GM12878 (cell line): ENCODE results near the gene USP5. TPM values are rescaled to one million over a fixed set of nuclear protein-coding genes. Genes with fewer than 3 reads are reported as not detected.

Experiments
- ATAC-seq: fragments of 200-7000 bp; cut with Tn5 transposase; 3 replicates; pipeline ENCODE4 v1.9.1; 2020; ENCODE audit warnings: mild to moderate bottlenecking, moderate library complexity
- BruUV-seq: library from RNA; stranded (reverse); fragments of 400-500 nt; replicated peaks from 2 replicates; lab custom pipeline; 2021; lab: Mats Ljungman, UMichigan
- CTCF ChIA-PET: fragments of 300-600 bp; sonication (Branson Sonifier 250); formaldehyde crosslinking; extraction: SDS; loops from one replicate; lab custom pipeline; 2021; ENCODE audit warnings: inconsistent platforms; lab: Yijun Ruan, JAX
- POLR2A ChIA-PET: fragments of 350-600 bp; formaldehyde crosslinking; extraction: SDS; loops from one replicate; lab custom pipeline; 2021; ENCODE audit warnings: inconsistent platforms; lab: Charles Lee
- RAD21 ChIA-PET: fragments of 300-600 bp; sonication (Branson Sonifier 250); formaldehyde crosslinking; loops from one replicate; lab custom pipeline; 2023; ENCODE audit warnings: antibody characterized with exemption; ENCODE audit not compliant: unreplicated experiment; lab: Charles Lee
- SMC1A ChIA-PET: fragments of 300-600 bp; sonication (Branson Sonifier 250); formaldehyde crosslinking; loops from one replicate; lab custom pipeline; 2023; ENCODE audit not compliant: unreplicated experiment, uncharacterized antibody; lab: Charles Lee
- DNase-seq: peaks from one replicate; pipeline ENCODE4 v3.0.0-alpha.2; 2011; ENCODE audit warnings: low read depth, low spot score
- FAIRE-seq: peaks from 3 replicates; lab custom pipeline; 2011; peaks lifted over from hg19 to GRCh38; lab: Jason Lieb, UNC
- H2AFZ ChIP-seq: 2 replicates; pipeline ENCODE4 v1.6.0; 2011; ENCODE audit warnings: low read depth, low read length, control low read depth; ENCODE audit not compliant: control insufficient read depth
- H3K27ac ChIP-seq: 2 replicates; pipeline ENCODE4 v1.5.1; 2011; ENCODE audit warnings: control low read depth; ENCODE audit not compliant: control insufficient read depth, insufficient read depth
- H3K27me3 ChIP-seq, 2 experiments: replicated peaks in 1 of 2; 2 replicates each; pipeline versions ENCODE4 v1.6.0 to v1.6.1; 2011; ENCODE audit warnings: low read length in 1 of 2; ENCODE audit not compliant: control insufficient read depth in 2 of 2, insufficient read depth in 2 of 2
- H3K36me3 ChIP-seq, 2 experiments: 2 replicates each; pipeline ENCODE4 v1.5.1; 2011; ENCODE audit warnings: low read length in 1 of 2; ENCODE audit not compliant: control insufficient read depth in 2 of 2, insufficient read depth in 2 of 2
- H3K4me1 ChIP-seq: 2 replicates; pipeline ENCODE4 v1.6.1; 2011; ENCODE audit warnings: mild to moderate bottlenecking, low read length, moderate library complexity, mixed read lengths; ENCODE audit not compliant: control insufficient read depth, insufficient read depth
- H3K4me2 ChIP-seq: 2 replicates; pipeline ENCODE4 v1.6.0; 2011; ENCODE audit warnings: control low read depth; ENCODE audit not compliant: control insufficient read depth, insufficient read depth
- H3K4me3 ChIP-seq: fragments of 200-600 bp; sonication (generic); 2 replicates; pipeline ENCODE4 v1.5.1; 2016
- H3K79me2 ChIP-seq: 2 replicates; pipeline ENCODE4 v1.6.0; 2011; ENCODE audit warnings: low read length; ENCODE audit not compliant: control insufficient read depth, insufficient read depth
- H3K9ac ChIP-seq: 2 replicates; pipeline ENCODE4 v1.8.0; 2011; ENCODE audit warnings: low read length, control low read depth, mixed read lengths; ENCODE audit not compliant: control insufficient read depth, insufficient read depth
- H3K9me3 ChIP-seq: replicated peaks from 3 replicates; pipeline ENCODE4 v1.5.1; 2011; ENCODE audit warnings: mild to moderate bottlenecking, low read length; ENCODE audit not compliant: control insufficient read depth, insufficient read depth
- H4K20me1 ChIP-seq: 2 replicates; pipeline ENCODE4 v1.6.0; 2011; ENCODE audit not compliant: control insufficient read depth, insufficient read depth
- CBX3 ChIP-seq: fragments of 200-600 bp; sonication (generic); IDR thresholded peaks from 2 replicates; pipeline ENCODE4 v1.6.1; 2016; ENCODE audit warnings: low read depth, borderline replicate concordance
- ESRRA ChIP-seq: IDR thresholded peaks from 2 replicates; pipeline ENCODE4 v1.6.1; 2012; ENCODE audit warnings: mild to moderate bottlenecking, low read length, improper control_type of control experiment
- GATAD2B ChIP-seq: fragments of 450-650 bp; conservative IDR thresholded peaks from 2 replicates; pipeline ENCODE4 v1.6.1; 2017; ENCODE audit warnings: low read depth, mild to moderate bottlenecking, moderate library complexity
- KDM1A ChIP-seq: fragments of 200-600 bp; sonication (generic); IDR thresholded peaks from 2 replicates; pipeline ENCODE4 v1.6.1; 2016; ENCODE audit warnings: borderline replicate concordance
- MEF2B ChIP-seq: fragments of 450-650 bp; IDR thresholded peaks from 2 replicates; pipeline ENCODE4 v1.6.1; 2018; ENCODE audit warnings: mild to moderate bottlenecking, moderate library complexity; ENCODE audit not compliant: partially characterized antibody, poor library complexity, severe bottlenecking
- SMC3 ChIP-seq: IDR thresholded peaks from 2 replicates; pipeline ENCODE4 v1.6.1; 2011; ENCODE audit warnings: low read length, improper control_type of control experiment, borderline replicate concordance
- SPI1 ChIP-seq: IDR thresholded peaks from 2 replicates; pipeline ENCODE4 v1.6.1; 2011; ENCODE audit warnings: low read depth, mild to moderate bottlenecking, low read length, moderate library complexity, borderline replicate concordance; ENCODE audit not compliant: insufficient read depth
- YBX1 ChIP-seq: fragments of 450-650 bp; IDR thresholded peaks from 2 replicates; pipeline ENCODE4 v1.6.1; 2016; ENCODE audit warnings: antibody characterized with exemption
- ZNF622 ChIP-seq: fragments of 450-650 bp; IDR thresholded peaks from 2 replicates; pipeline ENCODE4 v1.6.1; 2017; ENCODE audit warnings: mild to moderate bottlenecking, inconsistent platforms
- WGBS: methylation state at CpG from one replicate; pipeline ENCODE4 v1.1.6; 2016; ENCODE audit warnings: low lambda C conversion rate; ENCODE audit not compliant: insufficient replicate concordance, insufficient coverage; ENCODE audit errors: missing lambda C conversion rate; 5-methylcytosine and 5-hydroxymethylcytosine counted together
- in situ Hi-C: fragments of 300-500 bp; cut with MboI; formaldehyde crosslinking; loops from 9 replicates; pipeline ENCODE4 v1.14.3; 2018; ENCODE audit warnings: mixed read lengths
- intact Hi-C: fragments of 100-400 bp; cut with micrococcal nuclease; formaldehyde crosslinking; loops from one replicate; pipeline ENCODE4 v1.14.2; 2022; ENCODE audit not compliant: unreplicated experiment
- polyA plus RNA-seq, 11 experiments: library from polyadenylated mRNA; depleted of rRNA in 4 of 11; unstranded in 6 of 11; stranded (reverse) in 5 of 11; fragments of >200 nt; fragmentation: Nextera tagmentation in 4 of 11; fragmentation: Illumina TruSeq in 1 of 11; extraction: Ambion mirVana in 4 of 11; extraction: Trizol in 1 of 11; gene quantifications; 1 replicate in 1 of 11; 2 replicates in 10 of 11; pipeline versions ENCODE4 v1.2.1 to v1.2.3, GENCODE V29; 2011 to 2016; ENCODE audit warnings: inconsistent platforms in 2 of 11, missing spikeins in 2 of 11, low read depth in 1 of 11
- total RNA-seq, 4 experiments: library from RNA; depleted of rRNA in 3 of 4; stranded (reverse); fragments of >200 nt in 3 of 4; fragmentation: Illumina TruSeq in 1 of 4; extraction: Trizol in 1 of 4; gene quantifications; 2 replicates each; pipeline versions ENCODE4 v1.2.1 to v1.2.3, GENCODE V29; 2013 to 2021

USP5 gene
- total and polyA plus RNA-seq, 10 of the 15 experiments (the other 5 are each of a cell fraction or from before 2014, with no cell fraction given) = 2.5 to 124 (median 74.6) TPM

GRCh38 chr12:6810758-6811157 is 41.2 kb upstream of the USP5 start:
- Histone ChIP-seq H3K79me2 (no peaks in the 10 kb centered on the region), H3K27ac (no peak overlapping the region)
- 41% methylated on average over 1 of the region's 1 CpG for WGBS
- no peak for FAIRE-seq
- no peak for TF ChIP-seq SMC3
- TF ChIP-seq, all 136 proteins: peak for 0
- in situ Hi-C loops (no loop called here), intact Hi-C loops (no loop called here)
- 0 out of 2 replicates have a peak, but pooled peaks cover 4% of the 10 kb centered on the region for H3K4me1 ChIP-seq
- H4K20me1 ChIP-seq = no peaks in the 10 kb centered on the region
- POLR2A ChIA-PET = interaction anchor here (0.8 to 1.0 kb wide), 3 partner anchors 19 to 121 kb away, joined by 3 to 6 read pairs (median 3); partner anchors contain the start of genes MLF2 and ZNF384
- peaks cover 0 to 2% of the 10 kb centered on the region in 2 experiments; a peak in 3 of 4 replicates for H3K27me3 ChIP-seq
- no peak overlapping the region for H3K4me3 ChIP-seq
- ATAC-seq (no peak), DNase-seq (no peak)
- H3K36me3 ChIP-seq = no peaks in the 10 kb centered on the region
- no peak overlapping the region for H3K4me2 ChIP-seq
- RAD21 ChIA-PET = interaction anchor here (1.7 kb wide), 1 partner anchor 44 kb away, joined by 4 read pairs; the partner anchor contains the start of gene PTMS
- no peak overlapping the region for H3K9ac ChIP-seq
- SMC1A ChIA-PET = interaction anchor here (0.6 to 2.1 kb wide), 8 partner anchors 10 to 87 kb away, joined by 3 to 12 read pairs (median 4); partner anchors contain the start of genes CD4 and MLF2
- no TSS peak for BruUV-seq
- H2AFZ ChIP-seq = peak overlapping the region; percentile 25
- no peaks in the 10 kb centered on the region for H3K9me3 ChIP-seq
- CTCF ChIA-PET = interaction anchor here (0.6 to 1.5 kb wide), 7 partner anchors 14 to 110 kb away, joined by 3 to 5 read pairs (median 3); partner anchors contain the start of gene MLF2

GRCh38 chr12:6813363-6813762 is 38.6 kb upstream of the USP5 start:
- no peak overlapping the region for H2AFZ ChIP-seq
- H3K4me1 ChIP-seq = 0 out of 2 replicates have a peak, but pooled peaks cover 4% of the 10 kb centered on the region
- no peak for FAIRE-seq
- RAD21 ChIA-PET = interaction anchor here (0.8 to 1.6 kb wide), 3 partner anchors 21 to 61 kb away, joined by 3 to 6 read pairs (median 4); partner anchors contain the start of gene MLF2
- H3K9ac ChIP-seq = no peak overlapping the region
- H3K4me3 ChIP-seq = no peak overlapping the region
- no peak for ATAC-seq
- in situ Hi-C loops = no loop called here
- TF ChIP-seq GATAD2B (no peak), CBX3 (no peak), KDM1A (no peak), ZNF622 (no peak), MEF2B (no peak), YBX1 (no peak), SPI1 (peak; percentile 55; the same call in 1 of the 2 replicates), ESRRA (no peak)
- TF ChIP-seq, all 136 proteins: peak for 1
- SMC1A ChIA-PET = interaction anchor here (0.7 to 1.9 kb wide), 6 partner anchors 19 to 103 kb away, joined by 3 to 5 read pairs (median 4); partner anchors contain the start of gene COPS7A
- POLR2A ChIA-PET = interaction anchor here (0.7 to 1.3 kb wide), 4 partner anchors 20 to 127 kb away, joined by 3 to 4 read pairs (median 3); no protein-coding TSS in a partner anchor
- CTCF ChIA-PET = interaction anchor here (1.2 to 2.8 kb wide), 3 partner anchors 11 to 89 kb away, joined by 3 to 12 read pairs (median 11); partner anchors contain the start of gene COPS7A
- Histone ChIP-seq H3K27ac (no peak overlapping the region), H3K9me3 (no peaks in the 10 kb centered on the region), H3K36me3 (no peaks in the 10 kb centered on the region), H3K27me3 (peaks cover 0 to 2% of the 10 kb centered on the region in 2 experiments; a peak in 3 of 4 replicates), H3K79me2 (no peaks in the 10 kb centered on the region), H3K4me2 (no peak overlapping the region), H4K20me1 (no peaks in the 10 kb centered on the region)
- no peak for DNase-seq
- BruUV-seq = no TSS peak
- intact Hi-C loops = no loop called here
- 0% methylated on average over 4 of the region's 4 CpGs for WGBS
